ENCODE data around the gene PTGR2.

The PTGR2 gene

GRCh38 chr14:73807457-73807856 lies 44.2 kb upstream of the PTGR2 start:
- Histone ChIP-seq H3K27ac (ENCODE audit: low read depth, low read length) (no peak overlapping the region), H3K36me3 (ENCODE audit: low read length) (no peaks in the 10 kb centered on the region), H2AFZ (ENCODE audit: low read depth, low read length, severe bottlenecking) (no peak overlapping the region), H3K9ac (ENCODE audit: low read length) (no peak overlapping the region), H3F3A (ENCODE audit: insufficient read depth) (no peaks in the 10 kb centered on the region), H3K9me2 (replicated peaks; ENCODE audit: insufficient read depth, low read length) (no peaks in the 10 kb centered on the region), H3K4me3 (ENCODE audit: insufficient read depth, low read length, poor library complexity, severe bottlenecking) (no peak overlapping the region), H3K4me2 (ENCODE audit: low read depth, low read length, poor library complexity, severe bottlenecking) (no peak overlapping the region), H3K27me3 (ENCODE audit: low read length) (no peaks in the 10 kb centered on the region), H3K9me3 (ENCODE audit: insufficient read depth, low read length) (no peaks in the 10 kb centered on the region), H3K79me2 (ENCODE audit: insufficient read depth, low read length) (no peaks in the 10 kb centered on the region), H4K20me1 (ENCODE audit: low read depth, low read length) (no peaks in the 10 kb centered on the region)
- TF ChIP-seq EZH2phosphoT487 (conservative IDR thresholded peaks at IDR 0.05; ENCODE audit: low read length) (no peak), CTCF (IDR thresholded peaks at IDR 0.05; ENCODE audit: insufficient read depth, low read length, poor library complexity, severe bottlenecking) (no peak)

DNA sequence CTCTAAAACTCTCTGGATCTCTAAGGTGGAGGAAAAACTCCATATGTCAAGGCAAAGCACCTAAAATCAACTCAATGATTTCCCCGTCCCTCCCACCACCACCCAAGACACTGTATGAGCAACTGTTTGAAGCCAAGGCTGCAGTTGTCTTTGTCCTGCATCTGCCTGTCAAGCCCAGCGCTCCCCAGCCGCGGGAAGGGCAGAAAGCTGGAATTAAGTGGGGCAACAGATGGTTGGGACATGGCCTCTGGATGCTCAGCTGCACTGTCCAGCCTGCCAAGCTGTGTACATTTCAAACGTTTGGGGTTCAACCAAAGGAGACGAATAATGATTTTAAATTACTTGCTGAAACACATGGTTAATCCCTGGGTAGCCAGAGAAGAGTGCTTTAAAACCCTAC lies 42.2 kb upstream of the PTGR2 start:
- H3K27ac ChIP-seq (ENCODE audit: low read depth, low read length): no peak overlapping the region
- no peaks in the 10 kb centered on the region for H3K27me3 ChIP-seq (ENCODE audit: low read length)
- TF ChIP-seq EZH2phosphoT487 (conservative IDR thresholded peaks at IDR 0.05; ENCODE audit: low read length) (no peak), CTCF (IDR thresholded peaks at IDR 0.05; ENCODE audit: insufficient read depth, low read length, poor library complexity, severe bottlenecking) (no peak)
- no peak overlapping the region for H3K4me3 ChIP-seq (ENCODE audit: insufficient read depth, low read length, poor library complexity, severe bottlenecking)
- H3K9me3 ChIP-seq (ENCODE audit: insufficient read depth, low read length): no peaks in the 10 kb centered on the region
- no peak overlapping the region for H3K9ac ChIP-seq (ENCODE audit: low read length)
- H3K79me2 ChIP-seq (ENCODE audit: insufficient read depth, low read length): no peaks in the 10 kb centered on the region
- no peaks in the 10 kb centered on the region for H3K9me2 ChIP-seq (replicated peaks; ENCODE audit: insufficient read depth, low read length)
- no peak overlapping the region for H3K4me2 ChIP-seq (ENCODE audit: low read depth, low read length, poor library complexity, severe bottlenecking)
- H2AFZ ChIP-seq (ENCODE audit: low read depth, low read length, severe bottlenecking): no peak overlapping the region
- no peaks in the 10 kb centered on the region for H3F3A ChIP-seq (ENCODE audit: insufficient read depth)
- no peaks in the 10 kb centered on the region for H4K20me1 ChIP-seq (ENCODE audit: low read depth, low read length)
- no peaks in the 10 kb centered on the region for H3K36me3 ChIP-seq (ENCODE audit: low read length)

DNA sequence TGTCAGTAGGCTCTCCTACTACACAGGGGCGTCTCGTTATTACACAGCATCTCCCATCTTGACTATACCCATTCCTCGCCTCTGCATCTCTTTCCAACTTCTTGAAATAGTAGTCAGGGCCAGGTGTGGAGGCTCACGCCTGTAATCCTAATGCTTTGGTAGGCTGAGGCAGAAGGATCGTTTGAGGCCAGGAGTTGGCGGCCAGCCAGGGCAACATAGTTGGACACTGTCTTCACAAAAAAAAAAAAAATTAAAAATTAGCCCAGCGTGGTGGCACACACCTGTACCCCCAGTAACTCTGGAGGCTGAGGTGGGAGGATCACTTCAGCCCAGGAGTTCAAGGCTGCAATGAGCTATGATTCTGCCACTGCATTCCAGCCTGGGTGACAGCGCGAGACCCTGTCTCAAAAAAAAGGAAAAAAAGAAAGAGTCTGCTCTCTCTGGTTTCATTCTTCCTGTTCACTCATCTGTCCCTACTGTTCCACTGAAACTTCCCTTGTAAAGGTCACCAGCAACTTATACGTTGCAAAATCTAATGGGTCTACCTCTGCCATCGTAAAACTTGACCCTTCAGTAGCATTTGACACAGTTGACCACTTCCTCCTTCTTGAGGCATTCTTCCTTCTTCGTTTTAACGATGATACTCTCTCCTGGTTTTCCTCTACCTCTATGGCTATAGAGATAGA lies 41.0 kb upstream of the PTGR2 start:
- H3K9ac ChIP-seq (ENCODE audit: low read length): no peak overlapping the region
- H2AFZ ChIP-seq (ENCODE audit: low read depth, low read length, severe bottlenecking): no peak overlapping the region
- no peaks in the 10 kb centered on the region for H4K20me1 ChIP-seq (ENCODE audit: low read depth, low read length)
- no peak overlapping the region for H3K4me3 ChIP-seq (ENCODE audit: insufficient read depth, low read length, poor library complexity, severe bottlenecking)
- no peaks in the 10 kb centered on the region for H3K36me3 ChIP-seq (ENCODE audit: low read length)
- TF ChIP-seq CTCF (IDR thresholded peaks at IDR 0.05; ENCODE audit: insufficient read depth, low read length, poor library complexity, severe bottlenecking) (no peak), EZH2phosphoT487 (conservative IDR thresholded peaks at IDR 0.05; ENCODE audit: low read length) (no peak)
- no peaks in the 10 kb centered on the region for H3K79me2 ChIP-seq (ENCODE audit: insufficient read depth, low read length)
- H3K27me3 ChIP-seq (ENCODE audit: low read length): no peaks in the 10 kb centered on the region
- H3F3A ChIP-seq (ENCODE audit: insufficient read depth): no peaks in the 10 kb centered on the region
- H3K9me2 ChIP-seq (replicated peaks; ENCODE audit: insufficient read depth, low read length): no peaks in the 10 kb centered on the region
- H3K27ac ChIP-seq (ENCODE audit: low read depth, low read length): no peak overlapping the region
- no peaks in the 10 kb centered on the region for H3K9me3 ChIP-seq (ENCODE audit: insufficient read depth, low read length)
- no peak overlapping the region for H3K4me2 ChIP-seq (ENCODE audit: low read depth, low read length, poor library complexity, severe bottlenecking)

Measured in SU-DHL-6 (cell line).